Astrocyte of the cerebellum (primary cell): Measurements from ENCODE around the gene ARHGAP11A.

ENCODE experiments used
- DNase-seq: peaks from one replicate; pipeline ENCODE4 v3.0.0-alpha.2; 2011; ENCODE audit warnings: low read depth
- H3K4me3 ChIP-seq: 2 replicates; pipeline ENCODE4 v1.5.1; 2011; ENCODE audit warnings: mild to moderate bottlenecking, low read depth, low read length, moderate library complexity
- in situ Hi-C: cut with HindIII; loops from 2 replicates; pipeline ENCODE4 v1.10.0; 2017; ENCODE audit warnings: low sequenced_read_pairs
- TF ChIP-seq, protein P1 (sequence below): IDR thresholded peaks from 2 replicates; pipeline ENCODE4 v1.5.1; 2012; ENCODE audit warnings: low read length, low read depth, moderate library complexity, mild to moderate bottlenecking; ENCODE audit errors: missing control alignments

Gene ARHGAP11A

GRCh38 chr15:32670623-32671022 is 55.3 kb downstream of the ARHGAP11A start:
- H3K4me3 ChIP-seq, result no peak overlapping the region
- in situ Hi-C loops, result no loop called here
- TF ChIP-seq, protein P1, sequence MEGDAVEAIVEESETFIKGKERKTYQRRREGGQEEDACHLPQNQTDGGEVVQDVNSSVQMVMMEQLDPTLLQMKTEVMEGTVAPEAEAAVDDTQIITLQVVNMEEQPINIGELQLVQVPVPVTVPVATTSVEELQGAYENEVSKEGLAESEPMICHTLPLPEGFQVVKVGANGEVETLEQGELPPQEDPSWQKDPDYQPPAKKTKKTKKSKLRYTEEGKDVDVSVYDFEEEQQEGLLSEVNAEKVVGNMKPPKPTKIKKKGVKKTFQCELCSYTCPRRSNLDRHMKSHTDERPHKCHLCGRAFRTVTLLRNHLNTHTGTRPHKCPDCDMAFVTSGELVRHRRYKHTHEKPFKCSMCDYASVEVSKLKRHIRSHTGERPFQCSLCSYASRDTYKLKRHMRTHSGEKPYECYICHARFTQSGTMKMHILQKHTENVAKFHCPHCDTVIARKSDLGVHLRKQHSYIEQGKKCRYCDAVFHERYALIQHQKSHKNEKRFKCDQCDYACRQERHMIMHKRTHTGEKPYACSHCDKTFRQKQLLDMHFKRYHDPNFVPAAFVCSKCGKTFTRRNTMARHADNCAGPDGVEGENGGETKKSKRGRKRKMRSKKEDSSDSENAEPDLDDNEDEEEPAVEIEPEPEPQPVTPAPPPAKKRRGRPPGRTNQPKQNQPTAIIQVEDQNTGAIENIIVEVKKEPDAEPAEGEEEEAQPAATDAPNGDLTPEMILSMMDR, result no peak
- DNase-seq, result no peak

- TF ChIP-seq, protein P1, result no peak
- in situ Hi-C loops, result no loop called here
- no peak for DNase-seq
- H3K4me3 ChIP-seq, result no peak overlapping the region
Measured at GRCh38 chr15:32671339-32672325, 56.3 kb downstream of the ARHGAP11A start.

- in situ Hi-C loops, result no loop called here
- H3K4me3 ChIP-seq, result no peak overlapping the region
Measured at GRCh38 chr15:32674681-32675080, 59.4 kb downstream of the ARHGAP11A start.

DNA sequence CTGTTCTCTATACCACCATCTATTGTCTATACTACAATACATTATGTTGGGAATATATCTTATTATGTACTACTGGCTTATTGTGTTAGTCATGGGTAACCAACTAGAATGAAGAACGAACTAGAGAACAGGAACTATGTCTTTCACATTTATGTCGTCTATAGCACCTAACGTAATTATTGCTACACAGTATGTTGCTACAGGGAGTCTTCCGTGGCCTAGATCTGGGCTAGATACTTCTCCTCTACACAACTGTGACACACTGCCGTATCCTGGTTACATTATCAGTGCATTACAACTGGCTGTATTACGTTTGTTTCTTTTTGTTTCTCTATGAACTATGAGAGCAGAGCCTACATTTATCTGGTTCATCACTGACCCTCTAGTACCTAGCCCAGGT is 60.2 kb downstream of the ARHGAP11A start:
- in situ Hi-C loops, result no loop called here
- H3K4me3 ChIP-seq, result no peak overlapping the region
- DNase-seq, result no peak
- TF ChIP-seq, protein P1, result no peak

More at GRCh38 chr15:32674681-32675080, 59.4 kb downstream of the ARHGAP11A start:
- no peak for DNase-seq
- TF ChIP-seq, protein P1, result no peak

DNA sequence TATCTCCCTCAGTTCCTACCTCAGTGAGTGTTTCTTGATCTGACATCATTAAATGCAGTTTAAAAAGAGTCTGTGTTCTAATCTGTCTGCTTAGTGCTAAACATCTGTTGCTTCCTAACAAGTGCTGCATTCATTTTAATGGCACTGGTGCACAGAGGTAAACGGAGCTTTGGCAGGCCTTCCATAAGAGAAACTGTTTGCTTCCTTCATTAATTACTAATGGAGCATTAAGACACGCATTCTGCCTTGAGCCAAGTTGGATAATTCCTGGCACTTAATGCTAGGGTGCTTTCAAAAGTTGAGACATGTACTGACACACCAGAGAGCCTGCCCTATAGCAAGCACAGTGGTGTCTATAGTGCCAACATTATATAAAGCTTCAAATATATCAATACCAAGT is 60.9 kb downstream of the ARHGAP11A start:
- in situ Hi-C loops, result no loop called here
- TF ChIP-seq, protein P1, result no peak
- no peak for DNase-seq
- H3K4me3 ChIP-seq, result no peak overlapping the region

GRCh38 chr15:32677238-32677750 is 62.0 kb downstream of the ARHGAP11A start:
- TF ChIP-seq, protein P1, result no peak
- DNase-seq, result no peak
- in situ Hi-C loops, result no loop called here
- H3K4me3 ChIP-seq, result no peak overlapping the region
